ENCODE data around the gene ZSCAN1.

Gene ZSCAN1

DNA sequence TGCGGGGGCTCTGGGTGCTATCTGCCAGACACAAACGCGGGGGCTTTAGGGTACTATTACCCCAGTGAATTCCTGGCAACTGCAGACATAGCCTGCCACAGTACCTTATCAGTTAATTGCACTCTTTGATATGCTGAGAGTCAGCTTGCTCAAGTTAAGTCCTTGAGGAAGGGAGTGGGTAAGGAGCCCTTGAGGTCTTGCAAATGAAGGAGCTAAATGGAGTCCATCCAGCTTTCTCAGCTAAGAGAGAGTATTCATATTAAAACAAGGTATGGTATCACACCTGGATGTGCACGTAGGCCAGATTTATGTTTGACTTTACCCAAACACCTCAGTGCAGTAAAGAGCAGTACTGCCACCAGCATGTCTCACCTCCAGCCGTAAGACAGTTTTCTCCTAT is 19.7 kb upstream of the ZSCAN1 start:
- TF ChIP-seq, protein P1, sequence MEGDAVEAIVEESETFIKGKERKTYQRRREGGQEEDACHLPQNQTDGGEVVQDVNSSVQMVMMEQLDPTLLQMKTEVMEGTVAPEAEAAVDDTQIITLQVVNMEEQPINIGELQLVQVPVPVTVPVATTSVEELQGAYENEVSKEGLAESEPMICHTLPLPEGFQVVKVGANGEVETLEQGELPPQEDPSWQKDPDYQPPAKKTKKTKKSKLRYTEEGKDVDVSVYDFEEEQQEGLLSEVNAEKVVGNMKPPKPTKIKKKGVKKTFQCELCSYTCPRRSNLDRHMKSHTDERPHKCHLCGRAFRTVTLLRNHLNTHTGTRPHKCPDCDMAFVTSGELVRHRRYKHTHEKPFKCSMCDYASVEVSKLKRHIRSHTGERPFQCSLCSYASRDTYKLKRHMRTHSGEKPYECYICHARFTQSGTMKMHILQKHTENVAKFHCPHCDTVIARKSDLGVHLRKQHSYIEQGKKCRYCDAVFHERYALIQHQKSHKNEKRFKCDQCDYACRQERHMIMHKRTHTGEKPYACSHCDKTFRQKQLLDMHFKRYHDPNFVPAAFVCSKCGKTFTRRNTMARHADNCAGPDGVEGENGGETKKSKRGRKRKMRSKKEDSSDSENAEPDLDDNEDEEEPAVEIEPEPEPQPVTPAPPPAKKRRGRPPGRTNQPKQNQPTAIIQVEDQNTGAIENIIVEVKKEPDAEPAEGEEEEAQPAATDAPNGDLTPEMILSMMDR (IDR thresholded peaks at IDR 0.05), result no peak
- no peak overlapping the region for H3K27ac ChIP-seq
- no peaks in the 10 kb centered on the region for H3K9me3 ChIP-seq
- H3K4me3 ChIP-seq (ENCODE audit: low read depth in 1 of 2, low read length in 1 of 2), result no peak overlapping the region
- H3K4me1 ChIP-seq (ENCODE audit: control insufficient read depth in 1 of 2, insufficient read depth in 1 of 2, low read depth in 1 of 2, low read length in 1 of 2), result peaks cover 9 to 11% of the 10 kb centered on the region in 2 experiments
- H3K27me3 ChIP-seq, result peaks cover 19% of the 10 kb centered on the region
- H3K36me3 ChIP-seq, result no peaks in the 10 kb centered on the region

DNA sequence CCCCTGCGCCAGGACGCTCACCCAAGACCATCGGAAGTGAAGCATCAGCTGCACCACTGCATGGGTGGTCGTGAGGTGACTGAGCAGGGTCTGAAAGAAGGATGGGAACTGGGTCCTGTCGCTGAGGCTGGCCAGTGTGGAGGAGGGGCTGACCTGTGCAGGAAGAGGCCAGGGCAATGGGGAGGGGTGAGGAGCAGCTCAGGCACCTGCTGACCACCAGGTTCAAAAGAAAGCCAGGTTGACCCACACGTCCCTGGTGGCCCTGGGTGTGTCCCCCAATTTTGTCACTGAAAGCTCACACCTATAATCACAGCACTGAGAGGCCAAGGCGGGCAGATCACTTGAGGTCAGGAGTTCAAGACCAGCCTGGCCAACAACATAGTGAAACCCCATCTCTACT is 13.7 kb upstream of the ZSCAN1 start:
- Histone ChIP-seq H3K36me3 (no peaks in the 10 kb centered on the region), H3K4me1 (ENCODE audit: control insufficient read depth in 1 of 2, insufficient read depth in 1 of 2, low read depth in 1 of 2, low read length in 1 of 2) (no peaks in the 10 kb centered on the region), H3K27ac (no peak overlapping the region), H3K27me3 (no peaks in the 10 kb centered on the region), H3K9me3 (no peaks in the 10 kb centered on the region), H3K4me3 (ENCODE audit: low read depth in 1 of 2, low read length in 1 of 2) (no peak overlapping the region)
- TF ChIP-seq, protein P1 (IDR thresholded peaks at IDR 0.05), result no peak

DNA sequence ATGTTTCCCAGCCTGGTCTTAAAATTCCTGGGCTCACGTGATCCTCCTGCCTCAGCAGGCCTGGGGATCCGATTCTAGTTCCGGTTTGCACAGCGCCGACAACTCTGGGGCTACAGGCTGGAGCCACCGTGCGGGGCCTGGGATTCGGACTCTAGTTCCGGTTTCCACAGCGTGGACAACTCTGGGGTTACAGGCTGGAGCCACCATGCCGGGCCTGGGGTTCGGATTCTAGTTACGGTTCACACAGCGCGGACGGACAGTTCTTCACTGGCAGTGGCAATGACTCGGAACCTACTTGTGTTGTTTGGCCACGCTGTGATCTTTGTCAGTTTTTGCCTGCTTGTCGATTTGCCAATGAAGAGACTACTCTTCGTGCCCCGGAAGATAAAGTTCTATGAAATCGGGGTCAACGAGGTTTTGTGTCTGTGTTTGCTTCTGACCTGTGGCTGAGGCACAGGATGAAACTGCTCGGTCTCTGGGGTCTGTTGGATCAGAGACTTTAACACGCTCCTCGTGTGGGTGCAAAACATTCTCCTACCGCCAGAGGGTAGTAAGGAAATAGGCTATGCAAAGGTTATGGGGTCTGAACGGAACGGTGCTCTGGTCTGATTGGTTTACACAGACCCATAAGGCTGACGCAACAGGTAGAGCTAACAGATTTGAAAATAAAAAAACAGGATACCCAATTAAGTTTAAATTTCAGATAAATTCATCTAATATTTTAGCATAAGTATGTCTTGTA is 12.1 kb upstream of the ZSCAN1 start:
- Histone ChIP-seq H3K27ac (no peak overlapping the region), H3K27me3 (no peaks in the 10 kb centered on the region), H3K9me3 (no peaks in the 10 kb centered on the region), H3K4me3 (ENCODE audit: low read depth in 1 of 2, low read length in 1 of 2) (no peak overlapping the region), H3K36me3 (no peaks in the 10 kb centered on the region), H3K4me1 (ENCODE audit: control insufficient read depth in 1 of 2, insufficient read depth in 1 of 2, low read depth in 1 of 2, low read length in 1 of 2) (no peaks in the 10 kb centered on the region)
- TF ChIP-seq, protein P1 (IDR thresholded peaks at IDR 0.05), result no peak

DNA sequence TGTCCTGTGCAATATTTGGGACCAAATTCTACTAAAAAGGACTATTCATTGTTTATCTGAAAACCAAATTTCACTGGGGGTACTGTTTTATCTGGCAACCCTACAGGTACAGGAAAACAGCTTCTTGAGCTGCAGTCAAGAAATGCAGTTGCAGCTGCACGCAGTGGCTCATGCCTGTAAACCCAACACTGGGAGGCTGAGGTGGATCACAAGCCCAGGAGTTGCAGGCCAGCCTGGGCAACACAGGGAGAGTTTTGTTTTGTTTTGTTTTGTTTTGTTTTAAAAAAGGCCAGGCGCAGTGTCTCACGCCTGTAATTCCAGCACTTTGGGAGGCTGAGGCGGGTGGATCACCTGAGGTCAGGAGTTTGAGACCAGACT is 11.6 kb upstream of the ZSCAN1 start:
- Histone ChIP-seq H3K36me3 (no peaks in the 10 kb centered on the region), H3K27ac (no peak overlapping the region), H3K27me3 (no peaks in the 10 kb centered on the region), H3K4me1 (ENCODE audit: control insufficient read depth in 1 of 2, insufficient read depth in 1 of 2, low read depth in 1 of 2, low read length in 1 of 2) (no peaks in the 10 kb centered on the region), H3K9me3 (no peaks in the 10 kb centered on the region), H3K4me3 (ENCODE audit: low read depth in 1 of 2, low read length in 1 of 2) (no peak overlapping the region)
- TF ChIP-seq, protein P1 (IDR thresholded peaks at IDR 0.05), result no peak

DNA sequence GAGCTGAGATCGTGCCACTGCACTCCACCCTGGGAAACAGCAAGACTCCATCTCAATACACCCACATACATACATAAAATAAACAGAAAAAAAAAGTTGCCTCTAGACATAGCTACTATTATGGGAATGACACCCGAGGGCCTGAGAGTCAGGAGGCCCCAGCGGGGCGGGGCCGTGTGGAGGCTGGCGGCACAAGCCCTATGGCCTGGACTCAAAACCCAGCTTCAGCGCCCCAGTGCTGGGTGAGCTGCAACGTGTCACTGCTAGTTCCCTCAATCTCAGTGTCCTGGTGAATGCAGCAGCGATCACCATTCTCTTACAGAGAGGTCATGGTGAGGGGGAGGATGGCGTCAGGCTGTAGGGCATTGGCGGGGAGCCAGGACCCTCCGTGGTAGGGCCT is 9.2 kb upstream of the ZSCAN1 start:
- TF ChIP-seq, protein P1 (IDR thresholded peaks at IDR 0.05), result no peak
- Histone ChIP-seq H3K27me3 (no peaks in the 10 kb centered on the region), H3K36me3 (no peaks in the 10 kb centered on the region), H3K4me3 (ENCODE audit: low read depth in 1 of 2, low read length in 1 of 2) (no peak overlapping the region), H3K9me3 (no peaks in the 10 kb centered on the region), H3K27ac (no peak overlapping the region), H3K4me1 (ENCODE audit: control insufficient read depth in 1 of 2, insufficient read depth in 1 of 2, low read depth in 1 of 2, low read length in 1 of 2) (no peaks in the 10 kb centered on the region)
